Aorta (tissue), 5 donors: ENCODE data around the gene ZNF197. TPM values are rescaled to one million over a fixed set of nuclear protein-coding genes. Genes with fewer than 3 reads are reported as not detected.

Experiments used
- ATAC-seq: fragments of 200-7000 bp; cut with Tn5 transposase; one replicate; pipeline ENCODE4 v1.9.1; 2022; ENCODE audit warnings: moderate library complexity; ENCODE audit not compliant: low FRiP score
- DNase-seq, 2 donors: peaks; one replicate each; pipeline ENCODE4 v3.0.0-alpha.2; 2020
- H3K27ac ChIP-seq, 2 donors: one replicate each; pipeline ENCODE4 v1.5.1; 2013; ENCODE audit warnings: low read length in 2 of 2, mild to moderate bottlenecking in 2 of 2, moderate library complexity in 2 of 2, control low read depth in 1 of 2, inconsistent platforms in 1 of 2, low read depth in 1 of 2
- H3K27me3 ChIP-seq, 2 donors: one replicate each; pipeline ENCODE4 v1.6.1; 2013; ENCODE audit warnings: control low read depth in 1 of 2, low read length in 1 of 2, mild to moderate bottlenecking in 1 of 2, moderate library complexity in 1 of 2; ENCODE audit not compliant: insufficient read depth in 2 of 2, control insufficient read depth in 1 of 2
- H3K36me3 ChIP-seq, 2 donors: one replicate each; pipeline ENCODE4 v1.6.1; 2013; ENCODE audit warnings: control low read depth in 1 of 2, low read length in 1 of 2, mild to moderate bottlenecking in 1 of 2; ENCODE audit not compliant: insufficient read depth in 2 of 2, control insufficient read depth in 1 of 2
- H3K4me1 ChIP-seq, 2 donors: one replicate each; pipeline ENCODE4 v1.6.1; 2013; ENCODE audit warnings: low read length in 2 of 2, control low read depth in 1 of 2, mild to moderate bottlenecking in 1 of 2, moderate library complexity in 1 of 2; ENCODE audit not compliant: insufficient read depth in 2 of 2, control insufficient read depth in 1 of 2
- H3K4me3 ChIP-seq, 2 donors: one replicate each; pipeline ENCODE4 v1.5.1; 2013; ENCODE audit warnings: low read length in 2 of 2, control low read depth in 1 of 2, mild to moderate bottlenecking in 1 of 2
- H3K9me3 ChIP-seq: one replicate; pipeline ENCODE4 v1.6.1; 2013; ENCODE audit warnings: mild to moderate bottlenecking, low read length; ENCODE audit not compliant: control insufficient read depth
- WGBS, 2 donors: extraction: QIAGEN DNeasy Blood & Tissue Kit; methylation state at CpG; one replicate each; pipeline ENCODE4 v1.1.7; 2013; 5-methylcytosine and 5-hydroxymethylcytosine counted together
- intact Hi-C, 2 donors: fragments of 100-400 bp; cut with DNase I; formaldehyde crosslinking; loops; one replicate each; pipeline versions ENCODE4 v1.14.2 to v1.15.0; 2022
- polyA plus RNA-seq, 2 donors: library from polyadenylated mRNA; stranded (reverse); fragments of 200-250 nt; gene quantifications; one replicate each; pipeline ENCODE4 v1.2.3, GENCODE V29; 2013
- total RNA-seq, 2 donors: library from RNA; stranded (reverse); fragmentation: NEBNext Ultra II Directional; extraction: Animal tissue kit (Norgen Biotek cat#: 25700); gene quantifications; one replicate each; pipeline ENCODE4 v1.2.1, GENCODE V29; 2021
- donor health status: healthy with polysubstance abuse.
- donor health status: Bipolar disorder and iron deficiency.
- donor health status: DM: no; HTN: no; CAD: no.
- donor health status: DM: no; HTN: no; CAD: no.
- donor health status: DM: yes; HTN: yes; CAD: no.

ZNF197 gene
- total and polyA plus RNA-seq, 4 donors = 6.9 to 20.3 (median 11.6) TPM

- ATAC-seq (no peak), DNase-seq (no peak)
- Histone ChIP-seq H3K36me3 (no peaks in the 10 kb centered on the region), H3K4me3 (no peak overlapping the region), H3K27me3 (no peaks in the 10 kb centered on the region), H3K4me1 (no peaks in the 10 kb centered on the region), H3K9me3 (peaks cover 9% of the 10 kb centered on the region), H3K27ac (no peak overlapping the region)
- 55 to 60% methylated on average over 2 of the region's 2 CpGs for WGBS, 2 donors
- intact Hi-C loops = no loop called here
Measured at GRCh38 chr3:44674211-44674610, 49.4 kb downstream of the ZNF197 start.

- Histone ChIP-seq H3K36me3 (peaks cover 2 to 3% of the 10 kb centered on the region in 2 donors), H3K4me1 (no peaks in the 10 kb centered on the region), H3K9me3 (peaks cover 13% of the 10 kb centered on the region), H3K27me3 (no peaks in the 10 kb centered on the region), H3K27ac (no peak overlapping the region), H3K4me3 (no peak overlapping the region)
- WGBS, 2 donors = 96 to 97% methylated on average over 5 of the region's 5 CpGs
- intact Hi-C loops = no loop called here
- ATAC-seq = no peak
- no peak for DNase-seq
Measured at GRCh38 chr3:44678480-44679116, 53.8 kb downstream of the ZNF197 start.

GRCh38 chr3:44680921-44681455 lies 56.2 kb downstream of the ZNF197 start:
- ATAC-seq = no peak
- H3K4me1 ChIP-seq = no peaks in the 10 kb centered on the region
- DNase-seq = no peak
- intact Hi-C loops = no loop called here
- H3K9me3 ChIP-seq = peaks cover 20% of the 10 kb centered on the region
- H3K4me3 ChIP-seq = no peak overlapping the region
- H3K27ac ChIP-seq = no peak overlapping the region
- no peaks in the 10 kb centered on the region for H3K27me3 ChIP-seq
- 96 to 98% methylated on average over 4 of the region's 4 CpGs for WGBS, 2 donors
- peaks cover 3 to 4% of the 10 kb centered on the region in 2 donors for H3K36me3 ChIP-seq

- H3K36me3 ChIP-seq = peaks cover 3 to 4% of the 10 kb centered on the region in 2 donors
- no peak for ATAC-seq
Measured at GRCh38 chr3:44682182-44682896, 57.5 kb downstream of the ZNF197 start.

GRCh38 chr3:44685128-44685800 lies 60.4 kb downstream of the ZNF197 start:
- Histone ChIP-seq H3K4me3 (peak overlapping the region; percentile 22 to 64), H3K27ac (no peak overlapping the region), H3K27me3 (no peaks in the 10 kb centered on the region), H3K9me3 (peaks cover 14% of the 10 kb centered on the region), H3K36me3 (peaks cover 3 to 4% of the 10 kb centered on the region in 2 donors), H3K4me1 (no peaks in the 10 kb centered on the region)
- DNase-seq = peak; percentile 82 to 91
- intact Hi-C loops = no loop called here
- 1% methylated on average over 44 to 48 of the region's 48 CpGs for WGBS, 2 donors
- ATAC-seq = peak; percentile 88

More at GRCh38 chr3:44682182-44682896, 57.5 kb downstream of the ZNF197 start:
- Histone ChIP-seq H3K27me3 (no peaks in the 10 kb centered on the region), H3K4me3 (no peak overlapping the region), H3K27ac (no peak overlapping the region), H3K4me1 (no peaks in the 10 kb centered on the region), H3K9me3 (peaks cover 12% of the 10 kb centered on the region)
- DNase-seq = no peak
- intact Hi-C loops = no loop called here
- WGBS, 2 donors = 92 to 96% methylated on average over 2 of the region's 2 CpGs

- Histone ChIP-seq H3K4me3 (no peak overlapping the region), H3K27me3 (no peaks in the 10 kb centered on the region), H3K4me1 (no peaks in the 10 kb centered on the region), H3K9me3 (peaks cover 10% of the 10 kb centered on the region), H3K36me3 (peaks cover 0 to 4% of the 10 kb centered on the region in 2 donors), H3K27ac (no peak overlapping the region)
- DNase-seq = no peak
- intact Hi-C loops = no loop called here
- ATAC-seq = no peak
- WGBS, 2 donors = 43 to 52% methylated on average over 1 of the region's 1 CpG
Measured at GRCh38 chr3:44687898-44688297, 63.1 kb downstream of the ZNF197 start.

Other genes with a start within 250 kb of the ZNF197 start
- 10 to 100 TPM; 18.6 to 26.4 TPM for gene ZNF445, start 147.4 kb upstream of the ZNF197 start, total RNA-seq
- gene ZNF445, start 147.4 kb upstream of the ZNF197 start, polyA plus RNA-seq = 1 to 10 TPM; 4.1 to 6.5 TPM
- gene ZKSCAN7, start 69.8 kb upstream of the ZNF197 start, total RNA-seq = 1 to 10 TPM; 3.5 to 6.2 TPM
- gene ZKSCAN7, start 69.8 kb upstream of the ZNF197 start, polyA plus RNA-seq = 1 to 10 TPM in 1 of 2 donors, under 1 TPM in 1; 0.50 to 2.1 TPM
- gene ZNF660, start 40.1 kb upstream of the ZNF197 start, total RNA-seq = 10 to 100 TPM in 1 of 2 donors, 1 to 10 TPM in 1; 8.1 to 11.5 TPM
- 1 to 10 TPM; 1.1 to 1.8 TPM for gene ZNF660, start 40.1 kb upstream of the ZNF197 start, polyA plus RNA-seq
- gene ZNF35, start 23.7 kb downstream of the ZNF197 start, total RNA-seq = 10 to 100 TPM in 1 of 2 donors, 1 to 10 TPM in 1; 7.8 to 12.8 TPM
- gene ZNF35, start 23.7 kb downstream of the ZNF197 start, polyA plus RNA-seq = 1 to 10 TPM; 3.6 to 4.6 TPM
- gene ZNF502, start 87.6 kb downstream of the ZNF197 start, total RNA-seq = 1 to 10 TPM; 5.1 to 5.9 TPM
- gene ZNF502, start 87.6 kb downstream of the ZNF197 start, polyA plus RNA-seq = 1 to 10 TPM; 2.5 to 5.4 TPM
- gene ZNF501, start 104.6 kb downstream of the ZNF197 start, total RNA-seq = 1 to 10 TPM; 4.6 to 7.3 TPM
- gene ZNF501, start 104.6 kb downstream of the ZNF197 start, polyA plus RNA-seq = 1 to 10 TPM; 3.5 to 7.4 TPM
- 10 to 100 TPM; 21.3 to 33.0 TPM for gene KIAA1143, start 136.6 kb downstream of the ZNF197 start, total RNA-seq
- 10 to 100 TPM; 10.3 to 12.5 TPM for gene KIAA1143, start 136.6 kb downstream of the ZNF197 start, polyA plus RNA-seq
- gene KIF15, start 136.8 kb downstream of the ZNF197 start, total RNA-seq = under 1 TPM; 0.49 to 0.93 TPM
- gene KIF15, start 136.8 kb downstream of the ZNF197 start, polyA plus RNA-seq = 1 to 10 TPM in 1 of 2 donors, under 1 TPM in 1; 0.92 to 2.1 TPM
- 10 to 100 TPM in 1 of 2 donors, 1 to 10 TPM in 1; 7.9 to 10.6 TPM for gene TMEM42, start 236.9 kb downstream of the ZNF197 start, total RNA-seq
- gene TMEM42, start 236.9 kb downstream of the ZNF197 start, polyA plus RNA-seq = 10 to 100 TPM; 14.1 to 19.1 TPM
- gene TGM4, start 249.6 kb downstream of the ZNF197 start, total RNA-seq = not detected
- not detected for gene TGM4, start 249.6 kb downstream of the ZNF197 start, polyA plus RNA-seq